GM10248 (cell line): ENCODE results near the gene FBXW4.

Experiments used
- CTCF ChIA-PET: fragments of 300-600 bp; sonication (Branson Sonifier 250); formaldehyde crosslinking; extraction: SDS; loops from one replicate; lab custom pipeline; 2021; ENCODE audit warnings: antibody characterized with exemption; lab: Yijun Ruan, JAX
- POLR2A ChIA-PET: fragments of 350-650 bp; sonication (Branson Sonifier 250); formaldehyde crosslinking; extraction: SDS; loops from one replicate; lab custom pipeline; 2020; ENCODE audit warnings: antibody characterized with exemption; lab: Yijun Ruan, JAX
- DNase-seq: peaks from one replicate; pipeline ENCODE4 v3.0.0; 2012; ENCODE audit errors: extremely low spot score
- TF ChIP-seq, protein P1 (sequence below): IDR thresholded peaks from 2 replicates; pipeline ENCODE4 v1.5.1; 2012; ENCODE audit warnings: mild to moderate bottlenecking, low read depth; ENCODE audit errors: extremely low read depth, missing control alignments, control extremely low read depth

Gene FBXW4

GRCh38 chr10:101580486-101581399, 114.2 kb downstream of the FBXW4 start:
- ChIA-PET POLR2A (no interaction called here), CTCF (interaction anchor here (1.2 to 13.1 kb wide), 6 partner anchors 10 to 419 kb away, joined by 3 to 116 read pairs (median 4); no protein-coding TSS in a partner anchor)
- DNase-seq = no peak
- TF ChIP-seq, protein P1, sequence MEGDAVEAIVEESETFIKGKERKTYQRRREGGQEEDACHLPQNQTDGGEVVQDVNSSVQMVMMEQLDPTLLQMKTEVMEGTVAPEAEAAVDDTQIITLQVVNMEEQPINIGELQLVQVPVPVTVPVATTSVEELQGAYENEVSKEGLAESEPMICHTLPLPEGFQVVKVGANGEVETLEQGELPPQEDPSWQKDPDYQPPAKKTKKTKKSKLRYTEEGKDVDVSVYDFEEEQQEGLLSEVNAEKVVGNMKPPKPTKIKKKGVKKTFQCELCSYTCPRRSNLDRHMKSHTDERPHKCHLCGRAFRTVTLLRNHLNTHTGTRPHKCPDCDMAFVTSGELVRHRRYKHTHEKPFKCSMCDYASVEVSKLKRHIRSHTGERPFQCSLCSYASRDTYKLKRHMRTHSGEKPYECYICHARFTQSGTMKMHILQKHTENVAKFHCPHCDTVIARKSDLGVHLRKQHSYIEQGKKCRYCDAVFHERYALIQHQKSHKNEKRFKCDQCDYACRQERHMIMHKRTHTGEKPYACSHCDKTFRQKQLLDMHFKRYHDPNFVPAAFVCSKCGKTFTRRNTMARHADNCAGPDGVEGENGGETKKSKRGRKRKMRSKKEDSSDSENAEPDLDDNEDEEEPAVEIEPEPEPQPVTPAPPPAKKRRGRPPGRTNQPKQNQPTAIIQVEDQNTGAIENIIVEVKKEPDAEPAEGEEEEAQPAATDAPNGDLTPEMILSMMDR = no peak

- TF ChIP-seq, protein P1 = no peak
- ChIA-PET CTCF (interaction anchor here (1.4 to 13.1 kb wide), 4 partner anchors 9 to 418 kb away, joined by 3 to 116 read pairs (median 6); no protein-coding TSS in a partner anchor), POLR2A (interaction anchor here (1.4 kb wide), 1 partner anchor 16 kb away, joined by 3 read pairs; no protein-coding TSS in a partner anchor)
- DNase-seq = no peak
These were observed 115.5 kb downstream of the FBXW4 start for GRCh38 chr10:101579516-101579870.

DNA sequence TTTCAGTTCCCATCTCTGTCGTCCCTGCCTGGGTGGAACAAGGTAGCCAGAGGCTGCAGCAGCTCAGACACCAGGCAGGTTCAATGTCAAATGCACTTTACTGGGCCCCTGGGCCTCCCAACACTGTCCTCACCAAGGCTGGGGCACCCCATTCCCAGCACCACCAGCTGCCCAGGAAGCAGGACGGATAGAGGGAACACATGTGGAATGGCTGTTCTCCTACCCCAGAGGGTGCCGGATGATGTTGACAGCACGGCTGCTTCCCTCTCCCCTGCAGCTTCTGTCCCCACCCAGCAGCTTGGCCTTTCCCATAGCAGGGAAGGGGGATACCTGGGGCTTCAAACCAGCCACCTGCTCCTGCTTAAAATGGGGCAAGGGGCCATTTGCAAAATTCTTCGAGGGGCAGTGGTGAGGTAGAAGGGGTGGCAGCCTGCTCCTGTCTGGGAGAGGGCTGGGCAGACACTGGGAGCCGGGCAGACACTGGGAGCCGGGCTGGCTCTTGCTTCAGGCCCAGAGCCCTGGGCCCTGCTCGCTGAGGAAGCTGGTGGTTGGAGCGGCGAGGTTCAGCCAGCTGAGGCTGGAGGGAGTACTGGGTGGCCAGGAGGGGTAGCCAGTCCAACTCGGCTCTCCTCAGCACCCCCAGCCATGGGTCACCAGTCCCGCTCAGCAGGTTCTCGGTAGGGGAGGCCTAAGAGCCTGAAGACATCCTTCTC, 116.0 kb downstream of the FBXW4 start:
- DNase-seq = no peak
- POLR2A ChIA-PET = interaction anchor here (1.4 kb wide), 1 partner anchor 17 kb away, joined by 3 read pairs; no protein-coding TSS in a partner anchor
- TF ChIP-seq, protein P1 = no peak
- CTCF ChIA-PET = interaction anchor here (1.4 to 13.1 kb wide), 4 partner anchors 8 to 418 kb away, joined by 3 to 116 read pairs (median 6); partner anchors contain the start of genes DPCD and POLL

DNA sequence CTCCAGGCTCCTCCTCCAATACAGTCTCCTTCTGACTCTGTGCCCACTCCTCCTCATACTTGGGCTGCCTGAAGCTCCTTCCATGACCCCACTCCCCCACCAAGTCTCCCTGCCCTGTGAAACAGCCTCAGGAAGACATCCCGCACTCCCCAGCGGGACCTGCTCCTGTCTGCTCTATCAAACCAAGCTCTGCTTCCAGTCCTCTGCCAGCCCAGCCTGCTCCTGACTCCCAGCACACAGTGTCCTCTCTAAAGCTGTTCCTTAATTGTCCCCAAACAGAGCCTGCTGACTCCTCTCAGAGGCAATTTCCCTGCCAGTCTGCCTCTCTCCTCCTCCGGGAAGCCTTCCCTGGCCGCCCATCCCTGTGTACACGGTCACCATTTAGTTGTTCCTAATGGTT, 116.8 kb downstream of the FBXW4 start:
- TF ChIP-seq, protein P1 = no peak
- no peak for DNase-seq
- POLR2A ChIA-PET = no interaction called here
- CTCF ChIA-PET = interaction anchor here (0.9 to 13.1 kb wide), 4 partner anchors 7 to 364 kb away, joined by 3 to 116 read pairs (median 8); partner anchors contain the start of genes DPCD and POLL

GRCh38 chr10:101577121-101577871, 117.7 kb downstream of the FBXW4 start:
- ChIA-PET POLR2A (no interaction called here), CTCF (interaction anchor here (0.9 to 13.1 kb wide), 6 partner anchors 6 to 363 kb away, joined by 3 to 116 read pairs (median 6); partner anchors contain the start of genes DPCD and POLL)
- DNase-seq = no peak
- TF ChIP-seq, protein P1 = no peak
